Prostate gland (tissue), 2 donors: Measurements from ENCODE around the gene UBL7.

Experiments
- CTCF ChIP-seq, 4 experiments: fragments of 200-600 bp in 2 of 4; fragments of 450-650 bp in 2 of 4; sonication (generic) in 2 of 4; IDR thresholded peaks; 1 replicate in 3 of 4; 2 replicates in 1 of 4; pipeline ENCODE4 v1.5.1; 2016 to 2019; ENCODE audit warnings: antibody characterized with exemption in 4 of 4, mild to moderate bottlenecking in 2 of 4, moderate library complexity in 2 of 4
- POLR2A ChIP-seq: fragments of 450-650 bp; IDR thresholded peaks from one replicate; pipeline ENCODE4 v1.6.1; 2016; ENCODE audit warnings: antibody characterized with exemption, mild to moderate bottlenecking
- POLR2AphosphoS5 ChIP-seq: sonication (generic); formaldehyde crosslinking; IDR thresholded peaks from one replicate; pipeline ENCODE4 v1.6.1; 2017; ENCODE audit warnings: antibody characterized with exemption

GRCh38 chr15:74464216-74464615, 3.3 kb upstream of the UBL7 start:
- TF ChIP-seq CTCF (IDR thresholded peaks at IDR 0.05): no peak
- TF ChIP-seq POLR2A: no peak
- TF ChIP-seq POLR2AphosphoS5: no peak
